ENCODE measurements around the gene TEX10. TPM values are rescaled to one million over a fixed set of nuclear protein-coding genes. Genes with fewer than 3 reads are reported as not detected.

Gene TEX10
- total RNA-seq, 4 donors from 2014 or later, result 8.4 to 24.6 (median 19.3) TPM

DNA sequence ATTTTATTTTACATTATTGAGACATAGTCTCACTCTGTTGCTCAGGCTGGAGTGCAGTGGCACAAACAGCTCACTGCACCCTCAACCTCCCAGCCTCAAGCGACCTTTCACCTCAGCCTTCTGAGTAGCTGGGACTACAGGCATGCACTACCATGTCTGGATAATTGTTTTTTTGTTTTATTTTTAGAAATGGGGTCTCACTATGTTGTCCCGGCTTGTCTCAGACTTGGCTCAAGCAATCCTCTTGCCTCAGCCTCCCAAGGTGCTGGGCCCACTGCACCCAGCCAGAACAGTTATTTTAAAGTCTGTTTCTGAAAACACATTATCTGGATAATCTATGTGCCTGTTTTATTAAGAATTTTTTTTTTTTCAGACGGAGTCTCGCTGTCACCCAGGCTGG lies 62.0 kb downstream of the TEX10 start:
- no peak for TF ChIP-seq POLR2A (IDR thresholded peaks at IDR 0.05)
- TF ChIP-seq, protein P1, sequence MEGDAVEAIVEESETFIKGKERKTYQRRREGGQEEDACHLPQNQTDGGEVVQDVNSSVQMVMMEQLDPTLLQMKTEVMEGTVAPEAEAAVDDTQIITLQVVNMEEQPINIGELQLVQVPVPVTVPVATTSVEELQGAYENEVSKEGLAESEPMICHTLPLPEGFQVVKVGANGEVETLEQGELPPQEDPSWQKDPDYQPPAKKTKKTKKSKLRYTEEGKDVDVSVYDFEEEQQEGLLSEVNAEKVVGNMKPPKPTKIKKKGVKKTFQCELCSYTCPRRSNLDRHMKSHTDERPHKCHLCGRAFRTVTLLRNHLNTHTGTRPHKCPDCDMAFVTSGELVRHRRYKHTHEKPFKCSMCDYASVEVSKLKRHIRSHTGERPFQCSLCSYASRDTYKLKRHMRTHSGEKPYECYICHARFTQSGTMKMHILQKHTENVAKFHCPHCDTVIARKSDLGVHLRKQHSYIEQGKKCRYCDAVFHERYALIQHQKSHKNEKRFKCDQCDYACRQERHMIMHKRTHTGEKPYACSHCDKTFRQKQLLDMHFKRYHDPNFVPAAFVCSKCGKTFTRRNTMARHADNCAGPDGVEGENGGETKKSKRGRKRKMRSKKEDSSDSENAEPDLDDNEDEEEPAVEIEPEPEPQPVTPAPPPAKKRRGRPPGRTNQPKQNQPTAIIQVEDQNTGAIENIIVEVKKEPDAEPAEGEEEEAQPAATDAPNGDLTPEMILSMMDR (IDR thresholded peaks at IDR 0.05), result no peak
- 92 to 95% methylated on average over 4 of the region's 4 CpGs for WGBS, 2 donors
- Histone ChIP-seq H3K4me1 (no peaks in the 10 kb centered on the region), H3K4me3 (no peak overlapping the region), H3K27ac (no peak overlapping the region), H3K9me3 (peaks cover 0 to 9% (median 0%) of the 10 kb centered on the region in 3 donors), H3K36me3 (peaks cover 5 to 98% (median 17%) of the 10 kb centered on the region in 3 donors), H3K27me3 (no peaks in the 10 kb centered on the region)
- intact Hi-C loops (cut with DNase I), result no loop called here
- no peak for DNase-seq

DNA sequence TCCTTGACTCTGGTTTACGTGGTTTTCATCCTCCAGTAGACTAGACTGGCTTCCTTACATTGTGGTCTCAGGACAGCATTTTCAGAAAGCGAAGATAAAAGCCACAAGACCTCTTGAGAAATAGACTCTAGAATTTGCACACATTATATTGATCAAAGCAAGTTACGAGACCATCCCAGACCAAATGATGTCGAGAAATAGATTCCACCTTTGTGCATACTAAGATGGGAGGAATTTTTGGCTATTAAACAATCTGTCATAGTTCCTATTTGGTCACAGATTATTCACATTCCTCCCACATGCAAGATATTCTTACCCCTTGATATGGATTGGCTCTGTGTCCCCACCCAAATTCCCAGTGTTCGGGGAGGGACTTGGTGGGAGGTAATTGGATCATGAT lies 65.6 kb downstream of the TEX10 start:
- peaks cover 0 to 23% (median 0%) of the 10 kb centered on the region in 3 donors for H3K9me3 ChIP-seq
- no peaks in the 10 kb centered on the region for H3K27me3 ChIP-seq
- 95% methylated on average over 5 of the region's 5 CpGs for WGBS, 2 donors
- H3K4me1 ChIP-seq, result no peaks in the 10 kb centered on the region
- TF ChIP-seq POLR2A (IDR thresholded peaks at IDR 0.05), result no peak
- TF ChIP-seq, protein P1 (IDR thresholded peaks at IDR 0.05), result no peak
- DNase-seq, result no peak
- no peak overlapping the region for H3K4me3 ChIP-seq
- intact Hi-C loops (cut with DNase I), result no loop called here
- H3K27ac ChIP-seq, result no peak overlapping the region
- H3K36me3 ChIP-seq, result peaks cover under 1 to 99% (median 11%) of the 10 kb centered on the region in 3 donors

DNA sequence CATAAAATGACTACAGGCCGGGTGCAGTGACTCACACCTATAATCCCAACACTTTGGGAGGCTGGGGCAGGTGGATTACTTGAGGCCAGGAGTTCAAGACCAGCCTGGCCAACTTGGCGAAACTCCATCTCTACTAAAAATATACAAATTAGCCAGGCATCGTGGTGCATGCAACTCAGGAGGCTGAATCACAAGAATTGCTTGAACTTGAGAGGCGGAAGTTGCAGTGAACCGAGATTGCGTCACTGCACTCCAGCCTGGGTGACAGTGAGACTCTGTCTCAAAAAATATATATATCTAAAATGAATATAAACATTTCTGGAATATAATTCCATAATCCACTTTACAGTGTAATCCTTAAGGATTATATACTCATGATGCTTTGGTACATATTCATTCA lies 66.5 kb downstream of the TEX10 start:
- Histone ChIP-seq H3K27me3 (no peaks in the 10 kb centered on the region), H3K4me3 (no peak overlapping the region), H3K36me3 (peaks cover 0 to 99% (median 12%) of the 10 kb centered on the region in 3 donors), H3K9me3 (peaks cover 0 to 23% (median 0%) of the 10 kb centered on the region in 3 donors), H3K4me1 (no peaks in the 10 kb centered on the region), H3K27ac (no peak overlapping the region)
- no peak for DNase-seq
- no peak for TF ChIP-seq POLR2A (IDR thresholded peaks at IDR 0.05)
- TF ChIP-seq, protein P1 (IDR thresholded peaks at IDR 0.05), result no peak
- intact Hi-C loops (cut with DNase I), result no loop called here
- 84 to 88% methylated on average over 6 of the region's 6 CpGs for WGBS, 2 donors

DNA sequence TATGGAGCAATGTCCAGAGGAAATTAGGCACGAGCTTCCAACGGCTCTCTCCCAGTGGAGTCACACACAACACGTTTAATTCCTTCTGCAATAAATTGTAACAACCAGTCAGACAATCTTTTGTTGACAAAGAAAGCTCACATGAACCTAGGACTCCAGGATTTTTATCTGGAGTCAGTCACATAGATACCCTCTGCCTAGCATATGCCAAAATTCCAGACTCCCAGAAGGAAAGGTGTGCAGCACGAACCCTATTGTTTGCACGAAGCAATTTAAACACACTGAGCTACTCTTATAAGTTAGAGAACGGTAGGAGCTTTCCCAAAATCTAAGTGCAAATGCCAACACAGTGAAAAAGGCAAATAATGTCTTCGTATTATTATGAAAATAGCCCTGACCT lies 67.1 kb downstream of the TEX10 start:
- H3K27me3 ChIP-seq, result no peaks in the 10 kb centered on the region
- peaks cover 0 to 95% (median 12%) of the 10 kb centered on the region in 3 donors for H3K36me3 ChIP-seq
- 94 to 97% methylated on average over 7 of the region's 7 CpGs for WGBS, 2 donors
- no peak overlapping the region for H3K27ac ChIP-seq
- H3K9me3 ChIP-seq, result peaks cover 0 to 23% (median 0%) of the 10 kb centered on the region in 3 donors
- H3K4me1 ChIP-seq, result no peaks in the 10 kb centered on the region
- no peak overlapping the region for H3K4me3 ChIP-seq
- no peak for DNase-seq
- intact Hi-C loops (cut with DNase I), result no loop called here
- no peak for TF ChIP-seq POLR2A (IDR thresholded peaks at IDR 0.05)
- TF ChIP-seq, protein P1 (IDR thresholded peaks at IDR 0.05), result no peak

DNA sequence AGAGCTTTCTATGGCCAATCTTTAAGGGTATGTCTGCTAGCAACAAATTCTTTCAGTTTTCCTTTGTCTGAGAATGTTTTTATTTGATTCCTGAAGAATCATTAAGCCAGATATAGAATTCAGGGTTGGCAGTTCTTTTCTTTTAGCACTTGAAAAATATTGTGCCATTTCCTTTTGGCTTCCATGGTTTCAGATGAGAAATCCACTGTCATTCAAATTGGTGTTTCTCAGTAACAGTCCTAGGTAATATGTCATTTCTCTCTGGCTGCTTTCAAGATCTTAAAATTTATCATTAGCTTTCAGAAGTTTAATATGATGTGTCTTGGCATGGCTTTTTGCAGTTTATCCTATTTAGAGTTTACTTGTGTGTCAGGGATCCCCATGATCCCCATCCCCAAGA lies 67.7 kb downstream of the TEX10 start:
- Histone ChIP-seq H3K4me1 (no peaks in the 10 kb centered on the region), H3K4me3 (no peak overlapping the region), H3K27ac (no peak overlapping the region), H3K9me3 (peaks cover 0 to 23% (median 0%) of the 10 kb centered on the region in 3 donors), H3K36me3 (peaks cover 0 to 90% (median 12%) of the 10 kb centered on the region in 3 donors), H3K27me3 (no peaks in the 10 kb centered on the region)
- TF ChIP-seq, protein P1 (IDR thresholded peaks at IDR 0.05), result no peak
- no peak for TF ChIP-seq POLR2A (IDR thresholded peaks at IDR 0.05)
- no peak for DNase-seq
- intact Hi-C loops (cut with DNase I), result no loop called here

All from esophagus squamous epithelium (tissue), 5 donors.